GM19099 (cell line): ENCODE results near the gene LPCAT2.

Experiments used
- POLR2A ChIP-seq: IDR thresholded peaks from 3 replicates; pipeline ENCODE4 v1.6.1; 2011; ENCODE audit warnings: low read depth; ENCODE audit not compliant: insufficient read length; ENCODE audit errors: extremely low read depth

The LPCAT2 gene

DNA sequence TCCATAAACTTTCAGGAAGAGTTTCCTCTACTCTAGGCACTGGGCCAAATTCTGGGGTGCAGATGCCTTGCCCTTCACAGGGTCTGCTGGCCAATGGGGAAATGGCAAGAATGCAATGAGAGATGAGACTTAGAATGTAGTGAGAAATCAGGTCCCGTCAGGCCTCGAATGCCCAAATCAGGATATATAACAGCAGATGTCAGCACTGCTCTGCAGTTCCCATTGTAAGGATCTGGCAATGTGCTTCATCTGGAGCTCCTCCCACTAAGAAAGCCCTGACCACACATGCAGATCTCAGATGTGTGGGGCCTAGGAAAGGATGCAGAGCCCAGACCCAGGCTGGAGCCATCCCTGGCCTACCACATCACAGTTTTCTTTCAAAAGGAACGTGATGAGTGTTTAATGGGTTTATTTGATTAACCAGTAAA lies 13.9 kb upstream of the LPCAT2 start:
- TF ChIP-seq POLR2A: no peak

DNA sequence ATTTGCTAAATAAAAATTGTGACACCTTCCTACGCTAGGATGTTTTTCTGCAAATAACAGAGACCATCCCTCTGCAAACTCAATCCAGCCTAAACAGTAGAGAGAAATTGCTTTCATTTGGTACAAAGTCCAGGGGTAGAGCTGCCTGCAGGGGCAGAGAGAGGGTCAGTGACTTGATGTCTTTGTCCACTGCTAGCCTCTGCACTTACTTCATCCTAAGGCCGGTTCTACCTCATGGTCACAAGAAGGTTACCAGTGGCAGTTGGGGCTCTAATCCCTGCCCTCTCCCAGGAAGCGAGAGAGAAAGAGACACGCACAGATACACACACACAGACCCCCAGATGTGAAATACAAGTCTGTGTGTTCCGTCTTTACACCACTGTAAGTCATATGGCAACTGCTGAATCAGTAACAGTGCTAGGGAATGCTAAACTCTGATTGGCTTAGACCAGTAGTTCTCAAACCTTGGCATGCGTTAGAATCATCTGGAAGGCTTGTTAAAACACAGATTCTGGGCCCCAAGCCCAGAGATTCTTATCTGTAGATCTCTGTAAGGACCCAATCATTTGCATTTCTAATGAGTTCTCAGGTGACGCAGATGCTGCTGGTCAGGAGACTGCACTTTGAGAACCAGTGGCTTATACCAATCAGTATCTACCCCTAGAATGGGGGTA lies 13.1 kb upstream of the LPCAT2 start:
- TF ChIP-seq POLR2A: no peak

DNA sequence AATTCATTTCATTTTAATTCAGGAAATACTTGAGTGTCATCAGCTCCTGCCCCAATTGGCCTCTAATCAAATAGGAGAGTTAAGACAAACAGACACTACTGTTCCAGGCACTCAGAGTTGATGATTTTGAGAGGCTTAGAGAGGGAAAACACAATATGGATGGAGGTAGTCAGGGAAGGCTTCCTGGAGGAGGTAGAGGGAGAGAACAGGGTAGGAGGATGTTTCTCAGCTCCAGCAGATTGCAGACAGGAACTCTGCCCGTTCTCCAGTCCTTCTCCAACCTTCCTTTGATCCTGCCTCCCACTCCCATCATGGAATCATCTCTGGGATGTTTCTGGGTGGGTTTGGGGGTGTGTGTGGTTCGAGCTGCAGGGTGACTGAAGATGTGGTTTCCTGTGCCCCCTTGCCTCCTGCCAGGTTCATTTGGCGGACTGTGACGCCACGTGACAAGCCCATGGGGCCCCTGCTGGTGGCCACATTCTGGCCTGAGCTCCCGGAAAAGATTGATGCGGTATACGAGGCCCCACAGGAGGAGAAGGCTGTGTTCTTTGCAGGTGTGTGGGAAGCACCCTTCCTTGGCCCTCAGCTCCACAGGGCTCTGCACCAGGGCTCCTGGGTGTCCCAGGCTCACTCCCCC lies 12.2 kb upstream of the LPCAT2 start:
- TF ChIP-seq POLR2A: no peak

DNA sequence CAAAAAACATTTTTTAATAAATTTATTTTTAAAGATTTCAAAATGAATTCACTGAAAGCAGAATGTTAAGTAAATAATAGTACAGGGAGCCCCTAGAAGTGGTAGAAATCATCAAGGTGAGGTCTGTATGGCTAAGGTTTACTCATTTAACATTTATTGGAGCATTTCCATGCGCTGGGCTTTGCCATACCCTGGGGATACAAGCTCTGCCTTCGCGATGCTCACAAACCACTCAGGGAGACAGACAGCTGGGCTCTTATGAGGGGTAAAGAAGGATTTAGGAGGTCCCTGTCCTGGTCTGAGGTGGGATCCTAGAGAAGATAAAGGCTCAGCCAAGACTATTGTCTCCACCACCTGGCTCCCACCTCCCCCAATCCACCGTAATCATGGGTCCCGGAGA lies 11.3 kb upstream of the LPCAT2 start:
- no peak for TF ChIP-seq POLR2A

DNA sequence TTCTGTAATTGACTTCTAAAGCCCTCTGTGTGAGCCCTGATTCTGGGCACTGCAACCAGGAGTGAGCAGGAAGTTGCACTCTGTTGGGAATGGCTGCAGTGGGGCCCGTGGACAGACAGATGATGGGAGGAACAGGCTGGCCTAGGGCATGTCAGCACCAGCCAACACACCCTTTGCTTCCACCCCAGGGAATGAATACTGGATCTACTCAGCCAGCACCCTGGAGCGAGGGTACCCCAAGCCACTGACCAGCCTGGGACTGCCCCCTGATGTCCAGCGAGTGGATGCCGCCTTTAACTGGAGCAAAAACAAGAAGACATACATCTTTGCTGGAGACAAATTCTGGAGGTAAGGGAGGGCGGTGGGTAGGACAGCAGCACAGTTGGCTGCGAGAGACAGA lies 10.8 kb upstream of the LPCAT2 start:
- no peak for TF ChIP-seq POLR2A

DNA sequence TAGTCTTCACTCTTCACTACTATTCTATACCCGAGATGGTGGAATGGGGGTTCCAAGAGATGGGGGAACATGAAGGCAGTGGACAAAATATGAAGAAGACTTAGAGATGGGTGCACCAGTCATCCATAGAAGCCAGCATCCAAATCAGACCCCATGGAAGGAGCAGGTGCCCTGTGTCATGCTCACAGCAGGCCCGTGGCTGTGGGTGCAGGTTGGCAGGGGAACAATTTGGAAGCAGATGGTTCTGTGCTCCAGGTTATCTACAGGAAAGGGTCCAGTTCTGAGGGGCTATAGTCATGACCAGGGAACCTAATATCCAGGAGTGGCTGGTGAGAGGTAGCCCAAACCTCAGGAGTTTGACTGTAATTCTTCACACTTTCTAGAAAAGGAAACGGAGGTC lies 9.6 kb upstream of the LPCAT2 start:
- TF ChIP-seq POLR2A: no peak

DNA sequence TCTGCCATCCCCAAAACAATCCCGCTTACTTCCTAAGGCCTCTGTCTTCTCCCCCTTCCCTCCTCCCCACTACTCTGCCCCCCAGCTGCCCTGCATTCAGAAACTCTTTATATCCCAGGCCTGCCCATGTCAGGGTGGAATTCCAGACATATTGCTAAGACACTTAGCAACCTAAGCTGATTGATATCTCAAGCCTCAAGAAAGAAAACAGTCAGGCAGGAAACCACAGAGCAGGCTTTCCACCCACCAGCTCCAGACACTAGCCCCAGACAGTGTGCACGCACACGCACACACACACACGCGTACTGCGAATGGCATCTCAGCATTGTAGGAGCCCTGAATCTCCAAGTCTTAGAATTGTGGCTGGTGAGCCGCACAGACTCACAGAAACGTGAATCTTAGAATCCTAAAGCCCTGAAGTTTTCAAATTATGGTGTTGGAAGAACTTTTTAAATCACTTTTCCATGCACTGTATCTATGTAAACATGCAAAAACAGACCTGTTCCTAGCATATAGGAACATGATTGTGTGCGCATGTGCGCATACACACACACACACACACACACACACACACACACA lies 8.8 kb upstream of the LPCAT2 start:
- no peak for TF ChIP-seq POLR2A

DNA sequence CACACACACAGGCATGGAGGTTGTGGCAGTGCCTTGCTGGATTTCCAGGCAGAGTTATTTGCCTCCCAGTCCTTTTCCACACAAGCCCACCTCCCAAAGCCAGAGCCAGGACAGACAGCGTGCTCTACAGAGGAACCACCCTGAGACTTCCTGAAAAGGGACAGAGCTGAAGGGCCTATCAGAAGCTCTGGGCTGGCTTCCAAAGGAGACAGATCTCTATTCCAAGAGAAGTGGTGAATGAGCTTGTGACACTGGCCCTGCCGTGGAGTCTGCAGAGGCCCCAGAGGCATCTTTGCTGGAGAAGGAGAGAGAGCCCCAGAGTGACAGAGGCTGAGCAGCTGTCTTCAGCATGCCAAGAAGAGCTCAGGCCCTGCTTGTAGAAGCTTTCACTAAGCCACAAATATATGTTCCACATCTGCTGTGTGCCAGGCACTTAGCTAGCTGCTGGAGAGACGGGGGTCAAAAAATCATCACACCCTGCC lies 8.3 kb upstream of the LPCAT2 start:
- no peak for TF ChIP-seq POLR2A

DNA sequence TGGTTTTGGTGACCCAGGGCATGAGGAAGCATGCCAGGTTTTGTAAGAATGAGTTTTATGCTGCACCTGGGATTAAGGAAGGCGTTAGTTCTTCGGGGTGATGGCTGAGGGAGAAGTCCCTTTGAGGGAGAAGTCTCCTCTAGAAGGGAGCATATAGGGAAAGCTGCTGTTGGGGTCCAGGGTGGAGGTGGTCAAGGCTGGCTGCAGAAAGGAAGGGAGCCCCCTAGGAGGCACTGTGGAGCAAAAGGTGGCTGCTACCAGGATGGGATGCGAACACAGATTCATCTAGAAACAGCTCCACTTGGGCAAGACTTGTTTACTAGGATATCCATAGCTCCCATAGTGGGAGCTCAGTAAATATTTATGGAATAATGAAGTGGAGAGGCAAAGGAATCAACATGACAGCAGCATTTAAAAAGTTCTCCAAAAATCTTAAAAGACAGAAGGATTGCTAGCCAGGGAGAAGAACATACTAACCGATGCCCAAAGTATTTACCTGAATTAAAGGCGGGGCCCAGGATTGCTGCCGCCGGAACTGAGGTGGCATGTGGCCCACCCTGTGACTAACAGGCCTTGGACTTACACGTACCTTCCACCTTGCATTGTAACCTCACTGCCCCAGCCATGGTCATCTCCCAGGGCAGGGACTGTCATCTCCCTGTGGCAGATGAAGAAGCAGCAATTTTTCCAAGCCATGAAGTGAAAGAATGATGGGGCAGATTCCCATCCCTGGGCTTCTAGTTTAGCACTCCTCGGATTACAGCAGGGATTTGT lies 7.1 kb upstream of the LPCAT2 start:
- no peak for TF ChIP-seq POLR2A

DNA sequence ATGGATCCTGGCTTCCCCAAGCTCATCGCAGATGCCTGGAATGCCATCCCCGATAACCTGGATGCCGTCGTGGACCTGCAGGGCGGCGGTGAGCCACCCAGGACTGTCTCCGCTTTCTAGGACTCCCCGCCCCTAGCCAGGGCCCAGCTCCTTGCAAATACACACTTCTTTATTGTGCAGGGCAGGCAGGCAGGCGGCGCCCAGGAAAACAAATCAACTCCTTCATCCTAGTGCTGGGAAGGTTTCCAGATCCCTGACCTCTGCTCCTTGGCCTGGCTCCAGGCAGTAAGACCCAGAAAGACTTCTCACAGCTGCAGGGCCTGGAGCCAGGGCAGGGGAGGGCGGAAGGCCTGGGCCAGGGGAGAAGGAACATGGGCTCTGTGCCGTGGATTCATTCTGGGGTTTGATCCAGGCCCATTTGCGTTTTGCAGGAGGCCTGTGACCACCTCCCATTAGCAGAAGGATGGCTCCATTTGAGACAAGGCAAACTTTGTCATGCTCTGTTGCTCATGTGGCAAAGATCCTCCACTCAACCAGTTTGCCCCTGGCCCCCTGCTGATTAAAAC lies 6.0 kb upstream of the LPCAT2 start:
- no peak for TF ChIP-seq POLR2A

DNA sequence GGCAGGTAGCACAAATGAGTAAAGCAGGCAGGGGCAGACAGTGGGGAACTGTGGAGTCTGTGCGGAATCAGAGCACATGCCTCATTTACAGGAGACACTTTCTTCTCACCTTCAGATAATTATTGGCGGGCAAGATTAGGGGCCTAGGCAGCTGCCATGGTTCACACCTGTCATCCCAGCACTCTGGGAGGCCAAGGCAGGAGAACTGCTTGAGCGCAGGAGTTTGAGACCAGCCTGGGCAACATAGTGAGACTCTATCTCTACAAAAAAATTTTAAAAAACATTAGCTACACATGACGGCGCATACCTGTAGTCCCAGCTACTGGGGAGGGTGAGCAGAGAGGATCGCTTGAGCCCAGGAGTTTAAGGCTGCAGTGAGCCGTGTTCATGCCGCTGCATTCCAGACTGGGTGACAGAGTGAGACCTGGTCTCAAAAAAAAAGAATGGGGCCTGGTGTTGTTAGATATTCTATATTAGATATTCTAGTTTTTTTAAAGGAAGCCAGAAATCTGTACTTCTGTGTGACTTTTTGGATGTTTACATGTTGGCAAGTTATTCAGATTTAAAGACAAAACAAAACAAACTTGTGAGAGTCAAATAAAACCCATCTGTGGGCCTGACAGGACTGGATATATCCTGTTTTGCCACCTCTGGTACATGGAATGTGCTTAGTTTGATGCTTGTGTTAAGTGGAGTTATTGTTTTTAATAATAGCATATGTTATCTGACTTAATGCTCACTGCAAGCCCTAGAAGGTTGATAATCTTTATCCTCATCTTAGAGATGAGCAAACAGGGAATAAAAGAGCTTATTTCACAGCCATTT lies 4.9 kb upstream of the LPCAT2 start:
- TF ChIP-seq POLR2A: no peak

DNA sequence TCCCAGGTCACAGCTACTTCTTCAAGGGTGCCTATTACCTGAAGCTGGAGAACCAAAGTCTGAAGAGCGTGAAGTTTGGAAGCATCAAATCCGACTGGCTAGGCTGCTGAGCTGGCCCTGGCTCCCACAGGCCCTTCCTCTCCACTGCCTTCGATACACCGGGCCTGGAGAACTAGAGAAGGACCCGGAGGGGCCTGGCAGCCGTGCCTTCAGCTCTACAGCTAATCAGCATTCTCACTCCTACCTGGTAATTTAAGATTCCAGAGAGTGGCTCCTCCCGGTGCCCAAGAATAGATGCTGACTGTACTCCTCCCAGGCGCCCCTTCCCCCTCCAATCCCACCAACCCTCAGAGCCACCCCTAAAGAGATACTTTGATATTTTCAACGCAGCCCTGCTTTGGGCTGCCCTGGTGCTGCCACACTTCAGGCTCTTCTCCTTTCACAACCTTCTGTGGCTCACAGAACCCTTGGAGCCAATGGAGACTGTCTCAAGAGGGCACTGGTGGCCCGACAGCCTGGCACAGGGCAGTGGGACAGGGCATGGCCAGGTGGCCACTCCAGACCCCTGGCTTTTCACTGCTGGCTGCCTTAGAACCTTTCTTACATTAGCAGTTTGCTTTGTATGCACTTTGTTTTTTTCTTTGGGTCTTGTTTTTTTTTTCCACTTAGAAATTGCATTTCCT lies 3.4 kb upstream of the LPCAT2 start:
- TF ChIP-seq POLR2A: no peak

DNA sequence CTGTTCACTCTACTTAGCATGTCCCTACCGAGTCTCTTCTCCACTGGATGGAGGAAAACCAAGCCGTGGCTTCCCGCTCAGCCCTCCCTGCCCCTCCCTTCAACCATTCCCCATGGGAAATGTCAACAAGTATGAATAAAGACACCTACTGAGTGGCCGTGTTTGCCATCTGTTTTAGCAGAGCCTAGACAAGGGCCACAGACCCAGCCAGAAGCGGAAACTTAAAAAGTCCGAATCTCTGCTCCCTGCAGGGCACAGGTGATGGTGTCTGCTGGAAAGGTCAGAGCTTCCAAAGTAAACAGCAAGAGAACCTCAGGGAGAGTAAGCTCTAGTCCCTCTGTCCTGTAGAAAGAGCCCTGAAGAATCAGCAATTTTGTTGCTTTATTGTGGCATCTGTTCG lies 2.8 kb upstream of the LPCAT2 start:
- TF ChIP-seq POLR2A: no peak

DNA sequence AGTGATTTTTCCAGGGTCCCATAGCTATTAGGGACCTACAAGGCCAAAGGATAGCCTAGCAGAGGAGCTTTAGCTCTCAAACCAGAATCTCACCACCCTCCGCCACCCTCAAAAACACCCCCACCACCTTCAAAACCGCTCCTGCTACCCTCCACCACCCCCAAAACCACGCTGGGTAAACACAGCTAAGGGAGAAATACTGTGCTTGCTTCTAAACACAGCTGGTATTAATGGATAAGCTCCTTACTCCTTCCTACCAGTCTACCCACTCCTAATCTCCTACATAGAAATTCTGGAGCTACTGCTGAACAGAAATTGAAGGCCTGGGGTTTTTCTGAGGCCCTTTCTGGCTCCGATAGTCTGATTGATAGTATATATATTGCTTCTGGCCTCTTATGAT lies 2.2 kb upstream of the LPCAT2 start:
- no peak for TF ChIP-seq POLR2A

DNA sequence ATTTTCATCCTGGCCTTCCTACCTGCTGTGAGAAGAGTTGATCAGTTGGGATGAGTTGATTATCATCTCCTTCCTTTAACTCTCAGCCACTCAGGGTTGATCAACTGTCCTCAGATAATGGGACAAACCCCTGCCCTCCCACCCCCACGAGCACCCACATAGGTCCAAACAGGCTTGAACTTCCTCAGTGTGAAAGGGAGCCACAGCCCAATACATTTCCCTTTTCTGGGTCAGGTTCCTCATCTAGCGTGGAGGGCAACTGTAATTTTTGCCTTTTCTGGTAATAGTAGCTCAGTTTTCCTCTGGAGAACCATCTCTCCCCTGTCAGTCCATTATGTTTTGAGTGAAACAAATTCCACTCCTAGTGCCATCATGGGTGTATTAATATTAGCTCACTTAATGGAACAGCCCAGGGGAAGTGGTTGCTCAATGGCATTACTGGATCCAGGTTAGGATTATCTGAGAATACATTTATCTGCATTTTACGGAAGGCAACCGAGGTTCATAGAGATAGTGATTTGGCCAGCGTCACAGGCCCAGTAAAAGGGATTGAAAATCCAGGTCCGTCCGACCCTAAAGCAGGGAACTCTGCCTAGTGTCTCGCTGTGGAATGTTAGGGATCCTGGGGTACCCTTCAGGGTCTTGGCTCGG lies 476 bp upstream of the LPCAT2 start:
- TF ChIP-seq POLR2A: no peak
